ENCODE results near the gene MRFAP1L1. TPM values are rescaled to one million over a fixed set of nuclear protein-coding genes. Genes with fewer than 3 reads are reported as not detected.

Gene MRFAP1L1
- total and polyA plus RNA-seq, 9 of the 15 experiments (the other 6 are each of a cell fraction or from before 2014, with no cell fraction given) = 37.6 to 111 (median 83.8) TPM

- no peak for TF ChIP-seq ZBTB1 (CRISPR knock-in tag; IDR thresholded peaks at IDR 0.05; ENCODE audit: borderline replicate concordance, low read depth)
- no peak for TF ChIP-seq KAT2B (IDR thresholded peaks at IDR 0.05; ENCODE audit: low read depth, low read length)
- TF ChIP-seq THAP7 (CRISPR knock-in tag; IDR thresholded peaks at IDR 0.05) = no peak
- TF ChIP-seq ZBTB7A (IDR thresholded peaks at IDR 0.05; ENCODE audit: borderline replicate concordance, control insufficient read depth, low read depth, low read length) = peak; percentile 27; the same call in 1 of the 2 replicates
- no peak for TF ChIP-seq SMARCB1 (IDR thresholded peaks at IDR 0.05; ENCODE audit: insufficient read length, low read depth)
- no peak for TF ChIP-seq ZNF146 (CRISPR knock-in tag; IDR thresholded peaks at IDR 0.05; ENCODE audit: unreplicated experiment)
- no peak for TF ChIP-seq ZNF282 (CRISPR knock-in tag; IDR thresholded peaks at IDR 0.05)
- TF ChIP-seq ZNF316 (IDR thresholded peaks at IDR 0.05) = 0 out of 2 replicates have a peak, but pooled peaks have one; percentile 16
- no peak for TF ChIP-seq ARHGAP35 (IDR thresholded peaks at IDR 0.05; ENCODE audit: partially characterized antibody)
- no peak for TF ChIP-seq TSC22D4 (tag; IDR thresholded peaks at IDR 0.05)
- 0 out of 4 replicates have a peak, but pooled peaks of 1 of the 2 experiments have one; percentile 42 for TF ChIP-seq MLLT1 (IDR thresholded peaks at IDR 0.05)
- no peak for TF ChIP-seq MCM2 (IDR thresholded peaks at IDR 0.05; ENCODE audit: low read depth)
- TF ChIP-seq PHB2 (IDR thresholded peaks at IDR 0.05; ENCODE audit: low read depth) = no peak
- no peak for TF ChIP-seq ZNF133 (CRISPR knock-in tag; IDR thresholded peaks at IDR 0.05)
- TF ChIP-seq TAF7 (tag; IDR thresholded peaks at IDR 0.05) = 0 out of 2 replicates have a peak, but pooled peaks have one; percentile 35
- no peak for TF ChIP-seq MAFK (IDR thresholded peaks at IDR 0.05; ENCODE audit: low read length)
- no peak for TF ChIP-seq ZNF699 (CRISPR knock-in tag; IDR thresholded peaks at IDR 0.05; ENCODE audit: insufficient replicate concordance)
- TF ChIP-seq PURB (CRISPR knock-in tag; IDR thresholded peaks at IDR 0.05; ENCODE audit: low read depth) = no peak
- TF ChIP-seq FOXP1 (CRISPR knock-in tag; IDR thresholded peaks at IDR 0.05) = peak; percentile 68; the same call in 1 of the 2 replicates
- no peak for TF ChIP-seq HEY1 (CRISPR knock-in tag; IDR thresholded peaks at IDR 0.05; ENCODE audit: borderline replicate concordance)
- no peak for TF ChIP-seq FOXA1 (IDR thresholded peaks at IDR 0.05; ENCODE audit: borderline replicate concordance)
- TF ChIP-seq ZNF444 (CRISPR knock-in tag; IDR thresholded peaks at IDR 0.05) = no peak
- TF ChIP-seq CC2D1A (IDR thresholded peaks at IDR 0.05) = 0 out of 2 replicates have a peak, but pooled peaks have one; percentile 16
- TF ChIP-seq HSF4 (CRISPR knock-in tag; IDR thresholded peaks at IDR 0.05; ENCODE audit: borderline replicate concordance) = no peak
- TF ChIP-seq GMEB1 (CRISPR knock-in tag; IDR thresholded peaks at IDR 0.05) = peak; percentile 96
Measured at GRCh38 chr4:6709230-6710114, at the start of gene MRFAP1L1 (continued).
